GM12875 (cell line): Measurements from ENCODE around the gene ZBTB2.

Source experiments
- H3K4me3 ChIP-seq: one replicate; pipeline ENCODE4 v1.5.1; 2011; ENCODE audit warnings: low read depth, low read length, control low read depth
- CTCF ChIP-seq: IDR thresholded peaks from 2 replicates; pipeline ENCODE4 v1.5.1; 2011; ENCODE audit warnings: low read depth, mild to moderate bottlenecking, control low read depth, inconsistent platforms, low read length, moderate library complexity, borderline replicate concordance; ENCODE audit not compliant: insufficient read depth

ZBTB2 gene

GRCh38 chr6:151432651-151433050, 41.3 kb upstream of the ZBTB2 start:
- no peak overlapping the region for H3K4me3 ChIP-seq
- TF ChIP-seq CTCF: no peak

- H3K4me3 ChIP-seq: no peak overlapping the region
- TF ChIP-seq CTCF: no peak
These were observed 40.0 kb upstream of the ZBTB2 start for GRCh38 chr6:151431337-151431736.

- no peak for TF ChIP-seq CTCF
- H3K4me3 ChIP-seq: no peak overlapping the region
These were observed 39.5 kb upstream of the ZBTB2 start for GRCh38 chr6:151430886-151431285.

GRCh38 chr6:151428093-151428735, 36.9 kb upstream of the ZBTB2 start:
- TF ChIP-seq CTCF: no peak

GRCh38 chr6:151425561-151425960, 34.2 kb upstream of the ZBTB2 start:
- TF ChIP-seq CTCF: no peak
- no peak overlapping the region for H3K4me3 ChIP-seq

More at GRCh38 chr6:151428093-151428735, 36.9 kb upstream of the ZBTB2 start:
- no peak overlapping the region for H3K4me3 ChIP-seq

- no peak for TF ChIP-seq CTCF
These were observed 31.6 kb upstream of the ZBTB2 start for GRCh38 chr6:151422981-151423380.

GRCh38 chr6:151417477-151417876, 26.1 kb upstream of the ZBTB2 start:
- no peak for TF ChIP-seq CTCF
- H3K4me3 ChIP-seq: no peak overlapping the region

More at GRCh38 chr6:151422981-151423380, 31.6 kb upstream of the ZBTB2 start:
- H3K4me3 ChIP-seq: no peak overlapping the region
